ENCODE measurements around the gene XIRP1.
A peak's percentile ranks its signal among the peaks of the same experiment; 100 is the strongest.

Gene XIRP1

GRCh38 chr3:39180546-39181346, 11.6 kb downstream of the XIRP1 start:
- TF ChIP-seq CREB5 (CRISPR knock-in tag; IDR thresholded peaks at IDR 0.05; ENCODE audit: low read depth), result no peak
- no peak for TF ChIP-seq GLIS3 (CRISPR knock-in tag; IDR thresholded peaks at IDR 0.05)
- TF ChIP-seq RARB (CRISPR knock-in tag; IDR thresholded peaks at IDR 0.05), result no peak
- no peak for TF ChIP-seq ESRRG (CRISPR knock-in tag; IDR thresholded peaks at IDR 0.05)
- TF ChIP-seq OSR1 (CRISPR knock-in tag; IDR thresholded peaks at IDR 0.05), result no peak
- TF ChIP-seq TCF4 (CRISPR knock-in tag; IDR thresholded peaks at IDR 0.05; ENCODE audit: borderline replicate concordance), result no peak
- no peak for TF ChIP-seq CSDC2 (CRISPR knock-in tag; IDR thresholded peaks at IDR 0.05)
- no peak for TF ChIP-seq TSHZ2 (CRISPR knock-in tag; IDR thresholded peaks at IDR 0.05)
- ATAC-seq, result peak; percentile 87

GRCh38 chr3:39180183-39180545, 12.2 kb downstream of the XIRP1 start:
- no peak for ATAC-seq
- TF ChIP-seq CREB5 (CRISPR knock-in tag; IDR thresholded peaks at IDR 0.05; ENCODE audit: low read depth) (no peak), ZFP30 (CRISPR knock-in tag; IDR thresholded peaks at IDR 0.05) (no peak), BACH2 (CRISPR knock-in tag; IDR thresholded peaks at IDR 0.05; ENCODE audit: borderline replicate concordance) (no peak), ZC3H10 (CRISPR knock-in tag; IDR thresholded peaks at IDR 0.05) (no peak), ZNF70 (CRISPR knock-in tag; IDR thresholded peaks at IDR 0.05) (no peak), PPARA (CRISPR knock-in tag; IDR thresholded peaks at IDR 0.05; ENCODE audit: borderline replicate concordance) (no peak), SNAI2 (CRISPR knock-in tag; IDR thresholded peaks at IDR 0.05) (no peak), ZNF565 (CRISPR knock-in tag; conservative IDR thresholded peaks at IDR 0.05; ENCODE audit: low read depth) (no peak), ARNTL (CRISPR knock-in tag; IDR thresholded peaks at IDR 0.05; ENCODE audit: borderline replicate concordance, low read depth) (no peak)
- TF ChIP-seq, protein P1, sequence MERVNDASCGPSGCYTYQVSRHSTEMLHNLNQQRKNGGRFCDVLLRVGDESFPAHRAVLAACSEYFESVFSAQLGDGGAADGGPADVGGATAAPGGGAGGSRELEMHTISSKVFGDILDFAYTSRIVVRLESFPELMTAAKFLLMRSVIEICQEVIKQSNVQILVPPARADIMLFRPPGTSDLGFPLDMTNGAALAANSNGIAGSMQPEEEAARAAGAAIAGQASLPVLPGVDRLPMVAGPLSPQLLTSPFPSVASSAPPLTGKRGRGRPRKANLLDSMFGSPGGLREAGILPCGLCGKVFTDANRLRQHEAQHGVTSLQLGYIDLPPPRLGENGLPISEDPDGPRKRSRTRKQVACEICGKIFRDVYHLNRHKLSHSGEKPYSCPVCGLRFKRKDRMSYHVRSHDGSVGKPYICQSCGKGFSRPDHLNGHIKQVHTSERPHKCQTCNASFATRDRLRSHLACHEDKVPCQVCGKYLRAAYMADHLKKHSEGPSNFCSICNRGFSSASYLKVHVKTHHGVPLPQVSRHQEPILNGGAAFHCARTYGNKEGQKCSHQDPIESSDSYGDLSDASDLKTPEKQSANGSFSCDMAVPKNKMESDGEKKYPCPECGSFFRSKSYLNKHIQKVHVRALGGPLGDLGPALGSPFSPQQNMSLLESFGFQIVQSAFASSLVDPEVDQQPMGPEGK (CRISPR knock-in tag; IDR thresholded peaks at IDR 0.05; ENCODE audit: borderline replicate concordance), result no peak
- TF ChIP-seq, protein P2, sequence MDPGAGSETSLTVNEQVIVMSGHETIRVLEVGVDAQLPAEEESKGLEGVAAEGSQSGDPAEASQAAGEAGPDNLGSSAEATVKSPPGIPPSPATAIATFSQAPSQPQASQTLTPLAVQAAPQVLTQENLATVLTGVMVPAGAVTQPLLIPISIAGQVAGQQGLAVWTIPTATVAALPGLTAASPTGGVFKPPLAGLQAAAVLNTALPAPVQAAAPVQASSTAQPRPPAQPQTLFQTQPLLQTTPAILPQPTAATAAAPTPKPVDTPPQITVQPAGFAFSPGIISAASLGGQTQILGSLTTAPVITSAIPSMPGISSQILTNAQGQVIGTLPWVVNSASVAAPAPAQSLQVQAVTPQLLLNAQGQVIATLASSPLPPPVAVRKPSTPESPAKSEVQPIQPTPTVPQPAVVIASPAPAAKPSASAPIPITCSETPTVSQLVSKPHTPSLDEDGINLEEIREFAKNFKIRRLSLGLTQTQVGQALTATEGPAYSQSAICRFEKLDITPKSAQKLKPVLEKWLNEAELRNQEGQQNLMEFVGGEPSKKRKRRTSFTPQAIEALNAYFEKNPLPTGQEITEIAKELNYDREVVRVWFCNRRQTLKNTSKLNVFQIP (CRISPR knock-in tag; IDR thresholded peaks at IDR 0.05; ENCODE audit: borderline replicate concordance, low read depth), result no peak

DNA sequence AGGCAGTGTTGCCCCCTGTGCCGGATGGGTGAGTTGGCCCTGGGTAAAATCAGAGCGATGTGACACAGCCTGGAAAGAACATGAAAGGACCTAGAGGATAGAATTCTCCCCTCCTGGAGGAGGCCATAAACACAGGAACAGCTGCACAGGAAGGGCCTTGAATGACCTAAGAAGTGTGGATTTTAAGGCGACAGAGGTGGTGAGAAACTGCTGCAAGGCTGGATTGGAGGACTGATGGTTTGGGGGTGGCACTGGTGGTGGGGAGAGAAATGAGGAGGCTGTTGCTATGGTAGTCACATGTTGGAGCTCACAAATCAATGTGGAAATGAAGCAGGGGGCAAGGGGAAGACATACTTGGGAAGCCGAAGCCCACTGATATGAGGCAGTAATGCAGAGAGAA, 13.8 kb downstream of the XIRP1 start:
- ATAC-seq, result no peak

More for the DNA sequence above, 13.8 kb downstream of the XIRP1 start:
- TF ChIP-seq SNAI2 (CRISPR knock-in tag; IDR thresholded peaks at IDR 0.05) (no peak), ZC3H10 (CRISPR knock-in tag; IDR thresholded peaks at IDR 0.05) (no peak), ARNTL (CRISPR knock-in tag; IDR thresholded peaks at IDR 0.05; ENCODE audit: borderline replicate concordance, low read depth) (no peak), CREB5 (CRISPR knock-in tag; IDR thresholded peaks at IDR 0.05; ENCODE audit: low read depth) (no peak)
- TF ChIP-seq, protein P3, sequence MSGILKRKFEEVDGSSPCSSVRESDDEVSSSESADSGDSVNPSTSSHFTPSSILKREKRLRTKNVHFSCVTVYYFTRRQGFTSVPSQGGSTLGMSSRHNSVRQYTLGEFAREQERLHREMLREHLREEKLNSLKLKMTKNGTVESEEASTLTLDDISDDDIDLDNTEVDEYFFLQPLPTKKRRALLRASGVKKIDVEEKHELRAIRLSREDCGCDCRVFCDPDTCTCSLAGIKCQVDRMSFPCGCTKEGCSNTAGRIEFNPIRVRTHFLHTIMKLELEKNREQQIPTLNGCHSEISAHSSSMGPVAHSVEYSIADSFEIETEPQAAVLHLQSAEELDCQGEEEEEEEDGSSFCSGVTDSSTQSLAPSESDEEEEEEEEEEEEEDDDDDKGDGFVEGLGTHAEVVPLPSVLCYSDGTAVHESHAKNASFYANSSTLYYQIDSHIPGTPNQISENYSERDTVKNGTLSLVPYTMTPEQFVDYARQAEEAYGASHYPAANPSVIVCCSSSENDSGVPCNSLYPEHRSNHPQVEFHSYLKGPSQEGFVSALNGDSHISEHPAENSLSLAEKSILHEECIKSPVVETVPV (CRISPR knock-in tag; IDR thresholded peaks at IDR 0.05), result no peak
- TF ChIP-seq, protein P2 (CRISPR knock-in tag; IDR thresholded peaks at IDR 0.05; ENCODE audit: borderline replicate concordance, low read depth), result no peak
